ENCODE data around the gene EFNB2.

EFNB2 gene

DNA sequence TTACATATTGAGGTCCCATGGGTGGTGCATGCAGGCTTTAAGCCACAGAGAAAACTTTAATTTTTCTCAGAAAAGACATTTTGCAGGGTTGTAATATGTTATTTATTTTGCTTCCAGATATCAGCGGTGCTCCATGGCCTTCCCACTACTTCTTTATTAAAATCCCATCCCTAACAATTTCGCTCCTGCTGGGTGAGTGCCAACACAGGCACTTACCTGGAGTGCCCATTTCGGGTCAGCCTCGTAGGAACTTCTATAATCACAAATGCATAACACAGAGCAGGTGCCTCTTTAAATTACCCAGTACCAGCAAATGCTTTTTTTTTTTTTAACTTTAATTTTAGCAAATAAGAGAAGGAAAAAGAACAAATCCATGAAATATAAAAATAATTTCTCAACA lies 86.4 kb downstream of the EFNB2 start:
- no peak for DNase-seq (ENCODE audit: low read depth in 2 of 2)

DNA sequence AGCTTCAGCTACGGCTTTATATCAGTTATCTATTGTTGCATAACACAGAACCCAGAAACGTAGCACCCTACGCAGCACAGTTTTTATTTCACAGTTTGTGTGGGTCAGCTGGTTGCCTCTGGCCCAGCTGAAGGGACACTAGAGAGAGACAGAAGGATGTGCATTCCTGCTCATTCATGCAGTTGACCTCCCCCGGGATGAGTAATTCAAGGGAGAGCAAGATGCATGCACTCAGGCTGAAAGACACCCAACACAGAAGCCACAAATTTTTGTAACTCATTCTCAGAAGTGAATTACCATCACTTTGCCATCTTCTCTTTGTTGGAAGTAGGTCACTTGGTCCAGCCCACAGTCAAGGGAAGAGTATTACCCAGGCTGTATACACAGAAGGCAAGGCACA lies 89.5 kb downstream of the EFNB2 start:
- no peak for DNase-seq (ENCODE audit: low read depth in 2 of 2)

- no peak for DNase-seq (ENCODE audit: low read depth in 2 of 2)
Observed at GRCh38 chr13:106443607-106444322, 91.7 kb downstream of the EFNB2 start.

GRCh38 chr13:106440866-106441265 lies 94.6 kb downstream of the EFNB2 start:
- no peak for DNase-seq (ENCODE audit: low read depth in 2 of 2)
